Pons (tissue), 1 donor: ENCODE measurements around the gene BRMS1.

Source experiments
- DNase-seq: peaks from one replicate; pipeline ENCODE4 v3.0.0-alpha.2; 2016; ENCODE audit warnings: low spot score

Gene BRMS1

GRCh38 chr11:66309475-66309874, 35.4 kb downstream of the BRMS1 start:
- DNase-seq, result no peak

GRCh38 chr11:66302656-66303055, 42.2 kb downstream of the BRMS1 start:
- no peak for DNase-seq

- DNase-seq, result no peak
Observed at GRCh38 chr11:66299186-66299585, 45.7 kb downstream of the BRMS1 start.

GRCh38 chr11:66297610-66298009, 47.3 kb downstream of the BRMS1 start:
- DNase-seq, result no peak

- DNase-seq, result no peak
Observed at GRCh38 chr11:66294626-66295620, 50.0 kb downstream of the BRMS1 start.

- DNase-seq, result no peak
Observed at GRCh38 chr11:66293777-66294625, 50.9 kb downstream of the BRMS1 start.

- DNase-seq, result no peak
Observed at GRCh38 chr11:66293352-66293751, 51.6 kb downstream of the BRMS1 start.

GRCh38 chr11:66292543-66293332, 52.2 kb downstream of the BRMS1 start:
- DNase-seq, result no peak

- DNase-seq, result no peak
Observed at GRCh38 chr11:66291706-66292542, 53.0 kb downstream of the BRMS1 start, which contains the start of gene TMEM151A. Gene TMEM151A (plus strand): TSS chr11:66291894. CDS start chr11:66292014, 120 bp downstream.

- no peak for DNase-seq
Observed at GRCh38 chr11:66291303-66291705, 53.6 kb downstream of the BRMS1 start.

- no peak for DNase-seq
Observed at GRCh38 chr11:66290330-66290621, 54.6 kb downstream of the BRMS1 start.

GRCh38 chr11:66289548-66290329, 55.2 kb downstream of the BRMS1 start:
- no peak for DNase-seq

- DNase-seq, result peak; percentile 99
Observed at GRCh38 chr11:66288671-66289547, 56.0 kb downstream of the BRMS1 start, which contains the start of gene YIF1A. Gene YIF1A (minus strand): TSS chr11:66289143. CDS start chr11:66288985, 158 bp downstream.

GRCh38 chr11:66287889-66288670, 56.8 kb downstream of the BRMS1 start:
- DNase-seq, result no peak
